Measurements from ENCODE around the gene TECR. TPM values are rescaled to one million over a fixed set of nuclear protein-coding genes. Genes with fewer than 3 reads are reported as not detected.

TECR gene, protein sequence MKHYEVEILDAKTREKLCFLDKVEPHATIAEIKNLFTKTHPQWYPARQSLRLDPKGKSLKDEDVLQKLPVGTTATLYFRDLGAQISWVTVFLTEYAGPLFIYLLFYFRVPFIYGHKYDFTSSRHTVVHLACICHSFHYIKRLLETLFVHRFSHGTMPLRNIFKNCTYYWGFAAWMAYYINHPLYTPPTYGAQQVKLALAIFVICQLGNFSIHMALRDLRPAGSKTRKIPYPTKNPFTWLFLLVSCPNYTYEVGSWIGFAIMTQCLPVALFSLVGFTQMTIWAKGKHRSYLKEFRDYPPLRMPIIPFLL
- 70.4 TPM for polyA plus RNA-seq (2013)

DNA sequence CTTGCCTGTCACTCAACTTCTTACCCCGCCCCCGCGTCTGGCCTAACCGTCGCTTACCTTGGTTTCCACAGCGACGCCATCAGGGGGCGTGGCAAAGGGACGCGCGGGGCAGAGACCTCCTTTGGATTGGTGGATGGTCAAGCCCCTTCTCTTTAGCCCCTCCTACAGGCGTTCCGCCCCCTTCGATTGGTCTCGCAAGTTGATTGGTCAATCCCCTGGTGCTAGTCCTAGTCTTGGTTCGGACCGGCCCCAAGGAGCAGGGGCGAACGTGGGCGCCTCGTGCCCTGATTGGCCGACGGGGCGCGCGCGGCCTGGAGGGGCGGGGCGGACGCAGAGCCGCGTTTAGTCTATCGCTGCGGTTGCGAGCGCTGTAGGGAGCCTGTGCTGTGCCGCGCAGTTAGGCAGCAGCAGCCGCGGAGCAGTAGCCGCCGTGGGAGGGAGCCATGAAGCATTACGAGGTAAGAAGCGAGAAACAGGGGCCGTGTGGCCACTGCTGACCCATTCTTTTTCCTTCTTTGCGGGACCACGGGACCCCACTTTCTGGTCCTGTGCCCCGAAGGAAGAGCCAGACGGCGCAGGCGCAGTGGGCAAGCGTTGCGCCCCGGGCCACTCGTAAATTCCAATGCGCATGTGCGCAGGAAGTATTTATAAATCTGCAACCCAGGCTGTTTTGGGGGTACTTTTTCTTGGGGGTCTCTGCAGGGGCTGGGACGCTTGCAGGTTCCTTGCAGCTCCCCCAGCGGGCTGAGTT, at the start of gene TECR:
TSS of gene TECR (plus strand) at position 341 of the 751 bp plus-strand sequence. CDS start at position 444, 103 bp downstream.
- ChIA-PET POLR2A (interaction anchor here (1.0 to 1.8 kb wide), 2 partner anchors 9 to 11 kb away, joined by 3 to 12 read pairs; partner anchors contain the start of gene DNAJB1), CTCF (interaction anchor here (1.4 kb wide), 1 partner anchor 25 kb away, joined by 3 read pairs; no protein-coding TSS in a partner anchor)
- Histone ChIP-seq H3K27ac (ENCODE audit: insufficient read depth in 1 of 2, low read depth in 1 of 2, low read length in 2 of 2, poor library complexity in 1 of 2, severe bottlenecking in 2 of 2) (peak within 1 kb of the TSS; percentile 40 to 86), H3K4me1 (ENCODE audit: control extremely low read depth in 1 of 4, control insufficient read depth in 4 of 4, insufficient read depth in 4 of 4, low read length in 3 of 4) (peaks cover 6 to 26% (median 14%) of the 10 kb centered on the region in 4 experiments), H3K36me3 (ENCODE audit: control insufficient read depth in 4 of 4, insufficient read depth in 4 of 4, low read length in 3 of 4) (no peaks in the 10 kb centered on the region), H3K4me3 (ENCODE audit: control insufficient read depth in 1 of 7, extremely low read depth in 1 of 7, insufficient read depth in 4 of 7, low read depth in 2 of 7, low read length in 6 of 7) (peak within 1 kb of the TSS; percentile 87 to 97 (median 96)), H3K27me3 (replicated peaks in 2 of 5; ENCODE audit: control insufficient read depth in 4 of 5, insufficient read depth in 5 of 5, low read length in 4 of 5) (no peaks in the 10 kb centered on the region), H3K9me3 (ENCODE audit: control extremely low read depth in 1 of 5, control insufficient read depth in 4 of 5, insufficient read depth in 2 of 5, low read depth in 1 of 5, low read length in 4 of 5) (no peaks in the 10 kb centered on the region)
- 0% methylated on average over 48 of the region's 59 CpGs for WGBS (ENCODE audit: insufficient coverage)
- peak; percentile 100 for DNase-seq

DNA sequence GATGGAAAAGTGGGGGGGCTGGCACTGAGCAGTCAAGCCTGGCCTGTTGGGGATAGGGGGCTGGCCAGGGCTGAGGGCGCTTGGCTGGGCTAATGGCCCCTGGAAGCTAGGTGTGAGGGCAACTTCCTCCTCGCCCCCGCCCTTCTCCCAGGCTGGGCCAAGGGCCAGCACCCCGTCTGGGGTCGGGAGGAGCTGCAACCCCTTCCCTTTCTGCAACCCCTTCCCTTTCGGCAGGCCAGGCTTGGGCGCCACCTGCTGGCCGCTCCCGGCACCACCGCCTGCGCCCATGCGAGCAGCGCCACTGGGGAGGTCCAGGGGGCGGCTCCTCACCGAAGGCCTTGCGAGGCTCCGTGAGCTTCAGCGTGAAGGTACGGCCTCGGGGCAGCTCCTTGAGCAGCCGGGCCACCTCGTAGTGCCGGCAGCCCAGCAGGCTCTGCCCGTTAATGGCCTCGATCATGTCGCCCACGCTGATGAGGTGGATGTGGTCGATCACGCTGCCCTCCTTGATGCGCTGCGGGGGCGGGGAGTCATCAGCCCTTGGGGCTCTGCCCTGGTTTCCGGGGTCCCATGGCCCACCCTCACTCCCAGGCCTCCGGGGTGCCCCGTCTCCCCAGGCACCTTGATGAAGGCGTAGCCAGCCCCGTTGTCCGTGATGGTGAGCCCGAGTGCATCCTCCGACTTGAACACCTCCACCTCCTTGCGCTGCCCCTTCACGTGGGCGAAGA, 49.3 kb upstream of the TECR start:
- Histone ChIP-seq H3K27ac (ENCODE audit: insufficient read depth in 1 of 2, low read depth in 1 of 2, low read length in 2 of 2, poor library complexity in 1 of 2, severe bottlenecking in 2 of 2) (no peak overlapping the region), H3K9me3 (ENCODE audit: control extremely low read depth in 1 of 5, control insufficient read depth in 4 of 5, insufficient read depth in 2 of 5, low read depth in 1 of 5, low read length in 4 of 5) (no peaks in the 10 kb centered on the region), H3K4me3 (ENCODE audit: control insufficient read depth in 1 of 7, extremely low read depth in 1 of 7, insufficient read depth in 4 of 7, low read depth in 2 of 7, low read length in 6 of 7) (peak overlapping the region in 2 of 7 experiments; percentile 11 to 19), H3K27me3 (replicated peaks in 2 of 5; ENCODE audit: control insufficient read depth in 4 of 5, insufficient read depth in 5 of 5, low read length in 4 of 5) (peaks cover 0 to 8% (median under 1%) of the 10 kb centered on the region in 5 experiments), H3K4me1 (ENCODE audit: control extremely low read depth in 1 of 4, control insufficient read depth in 4 of 4, insufficient read depth in 4 of 4, low read length in 3 of 4) (peaks cover 0 to 34% (median 27%) of the 10 kb centered on the region in 4 experiments), H3K36me3 (ENCODE audit: control insufficient read depth in 4 of 4, insufficient read depth in 4 of 4, low read length in 3 of 4) (peaks cover 0 to 15% (median 9%) of the 10 kb centered on the region in 4 experiments)
- DNase-seq, result peak; percentile 61 to 78 (median 78)
- WGBS (ENCODE audit: insufficient coverage), result 61% methylated on average over 30 of the region's 43 CpGs
- ChIA-PET CTCF (interaction anchor here (0.5 to 6.2 kb wide), 24 partner anchors 7 to 695 kb away, joined by 3 to 50 read pairs (median 5); partner anchors contain the start of genes DDX39A, GIPC1 and PKN1), POLR2A (interaction anchor here (1.0 to 1.4 kb wide), 2 partner anchors 12 to 37 kb away, joined by 3 to 11 read pairs; partner anchors contain the start of gene DNAJB1)

DNA sequence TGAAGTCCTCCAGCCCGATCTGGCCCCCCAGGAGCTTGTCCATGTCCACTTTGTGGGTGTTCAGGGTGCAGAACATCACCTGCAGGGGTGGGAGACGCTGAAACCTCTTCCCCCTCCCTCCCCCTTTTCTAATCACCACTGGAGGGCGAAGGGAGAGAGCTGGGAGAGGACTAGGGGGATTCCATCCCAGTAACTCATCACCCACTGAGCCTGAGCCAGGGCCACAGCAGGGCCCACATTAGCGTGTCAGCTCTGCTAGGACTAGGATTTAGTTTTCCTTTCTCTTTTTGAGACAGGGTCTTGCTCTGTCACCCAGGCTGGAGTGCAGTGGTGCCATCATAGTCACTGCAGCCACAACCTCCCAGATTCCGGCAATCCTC, 48.7 kb upstream of the TECR start:
- Histone ChIP-seq H3K4me1 (ENCODE audit: control extremely low read depth in 1 of 4, control insufficient read depth in 4 of 4, insufficient read depth in 4 of 4, low read length in 3 of 4) (peaks cover 0 to 29% (median 22%) of the 10 kb centered on the region in 4 experiments), H3K27ac (ENCODE audit: insufficient read depth in 1 of 2, low read depth in 1 of 2, low read length in 2 of 2, poor library complexity in 1 of 2, severe bottlenecking in 2 of 2) (no peak overlapping the region), H3K36me3 (ENCODE audit: control insufficient read depth in 4 of 4, insufficient read depth in 4 of 4, low read length in 3 of 4) (peaks cover 0 to 15% (median 9%) of the 10 kb centered on the region in 4 experiments), H3K27me3 (replicated peaks in 2 of 5; ENCODE audit: control insufficient read depth in 4 of 5, insufficient read depth in 5 of 5, low read length in 4 of 5) (peaks cover 0 to 3% (median 0%) of the 10 kb centered on the region in 5 experiments), H3K4me3 (ENCODE audit: control insufficient read depth in 1 of 7, extremely low read depth in 1 of 7, insufficient read depth in 4 of 7, low read depth in 2 of 7, low read length in 6 of 7) (no peak overlapping the region), H3K9me3 (ENCODE audit: control extremely low read depth in 1 of 5, control insufficient read depth in 4 of 5, insufficient read depth in 2 of 5, low read depth in 1 of 5, low read length in 4 of 5) (no peaks in the 10 kb centered on the region)
- no peak for DNase-seq
- WGBS (ENCODE audit: insufficient coverage), result 100% methylated on average over 1 of the region's 5 CpGs
- CTCF ChIA-PET, result interaction anchor here (0.5 to 6.2 kb wide), 19 partner anchors 9 to 344 kb away, joined by 3 to 50 read pairs (median 4); partner anchors contain the start of genes GIPC1 and PKN1
- POLR2A ChIA-PET, result no interaction called here

DNA sequence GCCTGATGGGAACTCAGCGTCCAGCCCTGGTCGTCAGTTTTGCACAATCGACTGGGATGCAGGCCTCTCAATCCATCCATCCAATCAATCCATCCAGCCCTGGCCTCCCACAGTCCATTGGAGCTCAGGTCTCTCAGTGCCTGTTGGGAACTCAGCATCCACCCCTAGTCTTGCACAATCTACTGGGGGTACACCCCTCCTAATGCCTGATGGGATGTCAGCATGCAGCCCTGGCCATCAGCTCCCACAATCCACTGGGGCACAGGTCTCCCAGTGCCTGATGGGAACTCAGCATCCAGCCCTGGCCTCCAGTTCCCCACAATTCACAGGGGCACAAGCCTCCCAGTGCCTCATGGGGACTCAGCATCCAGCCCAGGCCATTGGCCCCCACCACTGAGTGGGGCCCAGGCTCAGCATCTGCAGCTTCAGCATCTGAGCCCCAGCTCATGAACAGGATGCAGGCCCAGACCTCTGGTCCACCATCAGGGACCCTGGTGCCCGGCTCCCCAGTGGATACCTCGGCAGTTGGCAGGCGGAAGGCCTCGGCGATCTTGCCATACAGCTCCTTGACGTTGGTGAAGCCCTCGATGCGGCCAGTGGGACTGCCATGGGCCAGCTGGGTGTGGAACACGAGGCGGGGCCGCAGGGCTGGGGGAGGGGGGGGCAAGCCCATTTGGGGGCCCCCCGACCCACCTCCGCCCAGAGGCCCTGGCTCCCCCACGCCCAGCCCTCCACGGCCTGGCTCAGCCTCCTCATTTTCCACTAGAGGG, 47.0 kb upstream of the TECR start:
- ChIA-PET POLR2A (interaction anchor here (0.5 kb wide), 1 partner anchor 10 kb away, joined by 3 read pairs; no protein-coding TSS in a partner anchor), CTCF (interaction anchor here (0.9 to 6.2 kb wide), 8 partner anchors 9 to 57 kb away, joined by 3 to 50 read pairs (median 6); partner anchors contain the start of gene PKN1)
- no peaks in the 10 kb centered on the region for H3K9me3 ChIP-seq (ENCODE audit: control extremely low read depth in 1 of 5, control insufficient read depth in 4 of 5, insufficient read depth in 2 of 5, low read depth in 1 of 5, low read length in 4 of 5)
- no peak for DNase-seq
- H3K4me1 ChIP-seq (ENCODE audit: control extremely low read depth in 1 of 4, control insufficient read depth in 4 of 4, insufficient read depth in 4 of 4, low read length in 3 of 4), result peaks cover 0 to 21% (median 18%) of the 10 kb centered on the region in 4 experiments
- no peaks in the 10 kb centered on the region for H3K27me3 ChIP-seq (replicated peaks in 2 of 5; ENCODE audit: control insufficient read depth in 4 of 5, insufficient read depth in 5 of 5, low read length in 4 of 5)
- H3K27ac ChIP-seq (ENCODE audit: insufficient read depth in 1 of 2, low read depth in 1 of 2, low read length in 2 of 2, poor library complexity in 1 of 2, severe bottlenecking in 2 of 2), result no peak overlapping the region
- H3K4me3 ChIP-seq (ENCODE audit: control insufficient read depth in 1 of 7, extremely low read depth in 1 of 7, insufficient read depth in 4 of 7, low read depth in 2 of 7, low read length in 6 of 7), result no peak overlapping the region
- 97% methylated on average over 6 of the region's 18 CpGs for WGBS (ENCODE audit: insufficient coverage)
- peaks cover 0 to 14% (median 9%) of the 10 kb centered on the region in 4 experiments for H3K36me3 ChIP-seq (ENCODE audit: control insufficient read depth in 4 of 4, insufficient read depth in 4 of 4, low read length in 3 of 4)

DNA sequence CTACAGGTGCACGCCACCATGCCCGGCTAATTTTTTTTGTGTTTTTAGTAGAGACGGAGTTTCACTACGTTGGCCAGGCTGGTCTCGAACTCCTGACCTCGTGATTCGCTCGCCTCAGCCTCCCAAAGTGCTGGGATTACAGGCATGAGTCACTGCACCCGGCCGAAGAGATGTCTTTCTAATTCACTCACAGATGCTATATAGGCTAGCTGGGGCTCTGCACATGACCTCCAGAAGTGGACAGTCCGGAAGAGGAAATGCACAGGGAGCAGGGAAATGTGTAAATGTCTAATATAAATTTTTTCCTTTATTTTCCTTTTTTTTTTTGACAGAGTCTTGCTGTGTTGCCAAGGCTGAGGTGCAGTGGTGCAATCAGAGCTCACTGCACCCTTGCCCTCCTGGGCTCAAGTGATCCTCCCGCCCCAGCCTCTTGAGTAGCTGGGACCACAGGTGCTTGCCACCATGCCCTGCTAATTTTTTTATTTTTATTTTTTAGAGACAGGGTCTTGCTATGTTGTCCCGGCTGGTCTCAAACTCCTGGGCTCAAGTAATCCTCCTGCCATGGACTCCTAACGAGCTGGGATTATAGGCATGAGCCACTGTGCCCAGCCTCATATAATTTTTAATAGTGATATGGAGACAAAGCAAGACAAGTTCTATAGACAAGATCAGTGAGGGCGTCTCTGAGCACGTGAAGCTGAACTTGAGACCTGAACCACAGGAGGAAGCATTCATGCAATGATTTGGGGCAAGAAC, 41.8 kb upstream of the TECR start:
- no peak overlapping the region for H3K4me3 ChIP-seq (ENCODE audit: control insufficient read depth in 1 of 7, extremely low read depth in 1 of 7, insufficient read depth in 4 of 7, low read depth in 2 of 7, low read length in 6 of 7)
- POLR2A ChIA-PET, result no interaction called here
- peaks cover 0 to 9% (median 4%) of the 10 kb centered on the region in 4 experiments for H3K36me3 ChIP-seq (ENCODE audit: control insufficient read depth in 4 of 4, insufficient read depth in 4 of 4, low read length in 3 of 4)
- WGBS (ENCODE audit: insufficient coverage), result 99% methylated on average over 12 of the region's 16 CpGs
- CTCF ChIA-PET, result interaction anchor here (0.8 to 6.5 kb wide), 6 partner anchors 7 to 18 kb away, joined by 4 to 50 read pairs (median 6); no protein-coding TSS in a partner anchor
- H3K27ac ChIP-seq (ENCODE audit: insufficient read depth in 1 of 2, low read depth in 1 of 2, low read length in 2 of 2, poor library complexity in 1 of 2, severe bottlenecking in 2 of 2), result no peak overlapping the region
- DNase-seq, result no peak
- no peaks in the 10 kb centered on the region for H3K27me3 ChIP-seq (replicated peaks in 2 of 5; ENCODE audit: control insufficient read depth in 4 of 5, insufficient read depth in 5 of 5, low read length in 4 of 5)
- no peaks in the 10 kb centered on the region for H3K9me3 ChIP-seq (ENCODE audit: control extremely low read depth in 1 of 5, control insufficient read depth in 4 of 5, insufficient read depth in 2 of 5, low read depth in 1 of 5, low read length in 4 of 5)
- H3K4me1 ChIP-seq (ENCODE audit: control extremely low read depth in 1 of 4, control insufficient read depth in 4 of 4, insufficient read depth in 4 of 4, low read length in 3 of 4), result peaks cover 0 to 5% (median 1%) of the 10 kb centered on the region in 4 experiments
